ENCODE data around the gene ATG7.

DNA sequence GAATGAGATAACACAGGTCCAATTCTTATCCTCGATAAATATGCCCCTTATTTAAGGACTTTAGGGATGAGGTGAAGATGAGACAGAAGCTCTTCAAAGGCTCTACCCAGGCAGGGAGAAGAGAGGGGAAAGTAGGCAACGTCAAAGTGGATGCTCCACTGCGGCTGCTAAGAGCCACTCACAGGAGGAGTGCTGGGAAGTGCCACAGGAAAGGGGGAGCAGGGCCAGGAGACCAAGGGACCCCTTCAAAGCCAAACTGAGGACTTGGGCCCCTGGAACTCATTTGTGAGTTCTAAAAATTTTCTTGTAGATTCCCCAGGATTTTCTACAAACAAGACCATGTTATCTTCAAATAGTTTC is 47.3 kb upstream of the ATG7 start:
- no peak for TF ChIP-seq TOX (CRISPR knock-in tag; IDR thresholded peaks at IDR 0.05; ENCODE audit: borderline replicate concordance)
- TF ChIP-seq ISL1 (CRISPR knock-in tag; IDR thresholded peaks at IDR 0.05): no peak
- no peak for TF ChIP-seq ZC3H10 (CRISPR knock-in tag; IDR thresholded peaks at IDR 0.05)
- TF ChIP-seq, protein P1, sequence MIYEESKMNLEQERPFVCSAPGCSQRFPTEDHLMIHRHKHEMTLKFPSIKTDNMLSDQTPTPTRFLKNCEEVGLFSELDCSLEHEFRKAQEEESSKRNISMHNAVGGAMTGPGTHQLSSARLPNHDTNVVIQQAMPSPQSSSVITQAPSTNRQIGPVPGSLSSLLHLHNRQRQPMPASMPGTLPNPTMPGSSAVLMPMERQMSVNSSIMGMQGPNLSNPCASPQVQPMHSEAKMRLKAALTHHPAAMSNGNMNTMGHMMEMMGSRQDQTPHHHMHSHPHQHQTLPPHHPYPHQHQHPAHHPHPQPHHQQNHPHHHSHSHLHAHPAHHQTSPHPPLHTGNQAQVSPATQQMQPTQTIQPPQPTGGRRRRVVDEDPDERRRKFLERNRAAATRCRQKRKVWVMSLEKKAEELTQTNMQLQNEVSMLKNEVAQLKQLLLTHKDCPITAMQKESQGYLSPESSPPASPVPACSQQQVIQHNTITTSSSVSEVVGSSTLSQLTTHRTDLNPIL (CRISPR knock-in tag; IDR thresholded peaks at IDR 0.05; ENCODE audit: low read depth): no peak
- TF ChIP-seq ZNF70 (CRISPR knock-in tag; IDR thresholded peaks at IDR 0.05): no peak
- no peak for TF ChIP-seq TCF4 (CRISPR knock-in tag; IDR thresholded peaks at IDR 0.05; ENCODE audit: borderline replicate concordance)
